Daoy (cell line): Measurements from ENCODE around the gene UNC93B1. TPM values are rescaled to one million over a fixed set of nuclear protein-coding genes. Genes with fewer than 3 reads are reported as not detected.
"Not testable (repeated sequence)": the region's sequence is repeated elsewhere in the genome, so short reads cannot be mapped to it uniquely, and the experiment has no call there.

ENCODE experiments used
- DNase-seq: peaks from one replicate; pipeline ENCODE4 v3.0.0-alpha.2; 2015; ENCODE audit warnings: low read depth
- total RNA-seq: library from RNA; depleted of rRNA; stranded (reverse); fragments of >200 nt; shearing (Covaris generic); gene quantifications from 2 replicates; pipeline ENCODE4 v1.2.3, GENCODE V29; 2014

The UNC93B1 gene
- total RNA-seq, 1 experiment from 2014 or later: 11.7 TPM

DNA sequence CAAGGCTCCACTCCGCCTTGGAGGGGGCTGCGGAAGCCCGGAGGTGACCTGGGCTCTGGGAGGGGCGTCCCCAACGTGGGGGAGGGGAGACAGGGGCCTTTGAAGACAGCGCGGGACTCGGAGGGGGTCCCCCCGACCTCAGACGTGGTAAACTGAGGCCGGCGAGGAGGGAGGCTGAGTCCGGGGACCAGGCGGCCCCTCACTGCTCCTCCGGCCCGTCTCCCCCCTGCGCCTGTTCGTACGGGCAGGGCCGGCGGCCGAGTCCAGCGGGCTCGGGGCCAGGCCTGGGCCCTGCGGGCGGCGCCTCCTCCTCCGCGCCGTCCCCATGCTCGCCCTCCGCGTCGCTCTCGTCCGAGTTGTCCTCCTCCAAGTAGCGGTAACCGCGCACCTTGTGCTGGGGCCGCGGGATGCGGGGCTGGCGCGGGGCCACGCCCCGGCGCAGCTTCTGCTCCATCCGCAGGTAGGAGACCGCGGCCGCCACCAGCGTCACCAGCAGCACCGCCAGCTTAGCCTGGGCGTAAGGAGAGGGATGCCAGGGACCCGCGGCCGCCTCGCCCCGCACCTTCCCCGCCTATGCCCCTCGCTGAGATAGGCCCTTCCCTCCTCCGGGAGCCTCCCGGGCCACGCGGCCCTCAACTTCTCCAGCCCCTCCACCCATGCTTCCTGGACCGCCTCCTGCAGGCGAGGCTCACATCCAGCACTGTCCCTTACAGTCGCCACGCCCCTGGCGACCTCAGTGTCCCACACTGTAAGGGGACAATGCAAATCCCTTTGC, 12.4 kb downstream of the UNC93B1 start:
- not testable (repeated sequence) for DNase-seq

- DNase-seq: peak; percentile 36
Observed at GRCh38 chr11:67990546-67991346, 13.2 kb downstream of the UNC93B1 start.

- DNase-seq: not testable (repeated sequence)
Observed at GRCh38 chr11:67985302-67985701, 18.6 kb downstream of the UNC93B1 start.

- DNase-seq: peak; percentile 21
Observed at GRCh38 chr11:67983951-67984350, 19.9 kb downstream of the UNC93B1 start.

DNA sequence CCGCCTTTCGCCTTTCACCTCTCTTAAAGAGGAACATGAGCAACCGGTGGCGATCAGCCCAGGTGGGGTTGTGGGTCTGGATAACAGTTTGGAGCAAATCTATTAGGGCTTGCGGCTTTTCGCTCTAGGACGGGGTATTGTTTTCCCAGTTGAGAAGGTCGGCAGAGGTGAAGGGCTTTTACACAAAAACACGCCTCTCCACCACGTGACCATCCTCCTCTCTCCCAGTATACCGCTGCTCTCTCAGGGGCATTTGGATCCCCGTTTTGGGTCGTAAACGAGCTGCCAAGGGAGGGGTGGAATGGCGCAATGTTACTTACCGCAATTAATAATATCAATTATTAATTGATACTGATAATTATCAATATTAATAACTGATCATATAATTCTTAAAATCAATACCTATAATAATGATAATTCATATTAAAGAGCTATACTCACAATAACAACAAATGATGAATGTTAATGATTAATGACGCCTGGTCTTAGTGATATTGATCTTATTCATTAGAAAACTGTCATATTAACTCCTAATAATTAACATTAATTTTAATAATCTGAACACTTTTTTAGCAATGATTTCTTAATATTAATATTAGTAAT, 21.5 kb downstream of the UNC93B1 start:
- not testable (repeated sequence) for DNase-seq

DNA sequence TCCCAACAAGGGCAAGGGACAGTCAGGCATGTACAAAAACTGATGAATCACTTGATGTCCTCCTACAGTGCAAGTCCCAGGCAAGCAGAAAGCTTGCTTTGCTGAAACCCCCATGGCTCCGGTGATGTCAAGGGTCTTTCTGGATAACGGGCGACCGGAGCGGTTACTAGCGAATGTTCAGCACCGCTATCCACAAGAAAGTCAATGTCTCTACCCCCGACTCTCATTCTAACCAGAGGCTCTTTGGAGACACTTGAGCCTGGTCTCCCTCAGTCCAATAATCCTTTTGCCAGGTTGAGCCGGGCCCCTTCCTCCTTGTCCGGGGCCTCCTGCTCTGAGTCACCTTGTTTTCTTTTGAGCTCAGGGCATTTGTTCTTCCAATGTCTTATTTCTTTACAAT, 22.7 kb downstream of the UNC93B1 start:
- not testable (repeated sequence) for DNase-seq

- DNase-seq: peak; percentile 72
Observed at GRCh38 chr11:67978766-67979418, 25.0 kb downstream of the UNC93B1 start.

DNA sequence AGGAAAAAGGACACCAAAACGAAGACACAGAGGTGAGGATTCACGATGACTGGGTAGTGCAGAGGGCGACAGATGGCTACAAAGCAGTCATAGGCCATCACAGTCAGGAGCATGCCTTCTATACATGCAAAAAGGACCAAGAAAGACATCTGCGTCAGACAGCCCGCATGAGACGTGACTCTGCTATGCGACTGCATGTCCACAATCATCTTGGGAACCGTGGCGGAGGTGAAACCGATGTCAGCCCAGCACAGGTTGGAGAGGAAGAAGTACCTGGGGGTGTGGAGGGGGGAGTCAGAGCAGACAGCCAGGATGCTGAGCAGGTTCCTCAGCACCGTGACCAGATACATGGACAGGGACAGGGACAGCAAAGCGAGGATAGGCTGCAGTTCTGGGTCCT, 29.2 kb downstream of the UNC93B1 start:
- not testable (repeated sequence) for DNase-seq

DNA sequence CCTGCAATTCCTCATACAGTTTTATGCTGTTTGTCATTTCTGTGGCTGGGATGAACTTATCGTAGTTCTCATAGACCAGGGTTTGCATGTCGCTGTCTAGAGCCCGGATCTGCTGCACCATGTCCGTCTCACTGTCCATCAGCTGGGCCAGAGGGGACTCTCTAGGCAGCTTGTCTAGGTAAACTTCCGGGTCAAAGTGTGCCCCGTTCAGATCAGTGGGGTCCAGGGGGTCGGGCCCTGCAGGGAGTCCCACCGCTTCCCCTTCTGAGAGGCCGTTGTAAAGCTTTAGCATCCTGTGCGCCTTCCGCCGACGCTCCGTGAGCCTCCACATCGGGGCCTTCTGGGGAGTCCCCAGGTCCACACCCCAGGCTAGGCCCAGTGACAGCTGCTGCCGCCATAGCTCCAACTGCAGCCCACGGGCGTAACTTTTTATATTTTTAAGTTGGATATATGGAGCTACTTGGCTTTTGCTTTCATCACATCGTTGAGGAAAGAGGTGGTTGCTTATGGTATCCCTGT, 38.0 kb downstream of the UNC93B1 start:
- not testable (repeated sequence) for DNase-seq

DNA sequence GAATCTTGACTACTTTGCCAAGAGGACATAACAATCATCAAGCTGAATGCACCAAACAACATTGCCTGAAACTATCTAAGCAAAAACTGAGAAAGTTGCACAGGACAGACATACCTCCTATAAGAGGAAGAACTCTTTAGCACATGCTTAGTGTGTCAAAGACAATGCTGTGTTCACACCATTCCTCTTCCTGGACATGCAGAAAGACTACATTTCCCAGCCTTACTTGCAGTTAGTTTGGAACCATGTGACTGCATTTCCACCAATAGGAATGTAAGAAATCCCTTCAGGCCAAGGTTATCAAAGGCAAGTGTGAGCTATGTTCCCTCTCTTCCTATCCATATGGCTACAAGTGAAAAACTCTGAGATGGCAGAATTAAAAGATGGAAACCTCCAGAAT, 39.2 kb downstream of the UNC93B1 start:
- not testable (repeated sequence) for DNase-seq

DNA sequence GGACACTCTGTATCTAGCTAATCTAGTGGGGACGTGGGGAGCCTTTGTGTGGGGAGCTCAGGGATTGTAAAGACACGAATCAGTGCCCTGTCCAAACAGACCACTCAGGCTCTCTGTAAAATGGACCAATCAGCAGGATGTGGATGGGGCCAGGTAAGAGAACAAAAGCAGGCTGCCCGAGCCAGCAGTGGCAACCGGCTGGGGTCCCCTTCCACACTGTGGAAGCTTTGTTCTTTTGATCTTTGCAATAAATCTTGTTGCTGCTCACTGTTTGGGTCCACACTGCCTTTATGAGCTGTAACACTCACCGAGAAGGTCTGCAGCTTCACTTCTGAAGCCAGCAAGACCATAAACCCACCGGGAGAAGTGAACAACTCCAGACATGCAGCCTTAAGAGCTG, 40.0 kb downstream of the UNC93B1 start:
- not testable (repeated sequence) for DNase-seq

DNA sequence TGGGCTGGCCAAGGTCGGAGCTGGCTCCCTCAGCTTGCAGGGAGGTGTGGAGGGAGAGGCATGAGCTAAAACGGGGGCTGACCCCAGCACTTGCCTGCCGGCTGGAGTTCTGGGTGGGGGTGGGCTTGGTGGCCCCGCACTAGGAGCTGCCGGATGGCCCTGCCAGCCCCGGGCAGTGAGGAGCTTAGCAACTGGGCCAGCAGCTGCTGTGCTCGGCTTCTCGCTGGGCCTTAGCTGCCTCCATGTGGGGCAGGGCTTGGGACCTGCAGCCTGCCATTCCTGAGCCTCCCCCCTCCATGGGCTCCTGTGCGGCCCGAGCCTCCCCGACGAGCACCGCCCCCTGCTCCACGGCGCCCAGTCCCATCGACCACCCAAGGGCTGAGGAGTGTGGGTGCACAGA, 40.7 kb downstream of the UNC93B1 start:
- DNase-seq: not testable (repeated sequence)

DNA sequence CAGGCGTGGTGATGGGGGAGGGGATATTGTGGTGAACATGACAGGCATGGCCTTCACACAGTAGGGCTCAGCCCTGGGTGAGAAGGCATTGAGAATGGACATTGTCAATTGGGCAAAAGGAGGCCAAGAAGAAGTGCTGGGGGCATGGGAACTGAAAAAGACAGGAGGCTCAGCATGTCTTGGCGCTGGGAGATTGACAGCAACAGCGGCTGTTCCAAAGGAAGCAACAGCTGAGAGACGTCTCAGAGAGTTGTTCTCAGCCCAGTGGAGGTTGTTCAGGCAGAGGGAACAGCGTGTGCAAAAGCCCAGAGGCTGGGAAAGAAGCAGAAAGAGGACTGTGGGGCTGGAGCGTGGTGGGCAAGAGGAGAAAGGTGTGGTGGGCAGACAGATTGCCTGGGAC, 47.7 kb downstream of the UNC93B1 start:
- not testable (repeated sequence) for DNase-seq

DNA sequence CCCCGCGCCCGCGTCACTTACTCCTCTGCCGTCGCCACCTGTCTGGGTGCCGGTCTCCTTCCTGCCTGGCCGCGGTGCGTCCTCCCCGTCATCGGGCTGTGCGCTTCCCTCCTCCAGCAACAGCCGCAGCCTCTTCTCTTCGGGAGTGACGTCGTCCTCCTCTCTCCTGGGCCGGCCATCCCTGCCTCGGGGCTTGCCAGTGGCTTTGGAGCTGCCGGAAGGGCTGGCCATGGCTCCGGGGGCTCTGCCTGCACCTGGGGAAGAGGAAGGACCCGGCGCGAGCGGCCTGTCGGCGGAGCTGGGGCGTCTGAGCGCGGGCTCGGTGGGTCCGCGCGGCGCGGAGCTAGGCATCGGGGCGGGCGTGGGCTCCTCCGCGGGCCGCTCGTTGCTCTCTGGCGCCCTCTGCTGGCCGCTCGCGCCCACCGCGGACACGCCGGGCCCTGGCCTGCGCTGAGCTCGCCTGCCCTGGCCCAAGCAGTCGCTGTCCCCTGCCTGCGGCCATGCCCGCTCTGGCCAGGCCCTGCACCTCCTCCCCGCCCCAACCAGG, 48.4 kb downstream of the UNC93B1 start:
- DNase-seq: peak; percentile 73

- not testable (repeated sequence) for DNase-seq
Observed at GRCh38 chr11:67954971-67955370, 48.9 kb downstream of the UNC93B1 start.

DNA sequence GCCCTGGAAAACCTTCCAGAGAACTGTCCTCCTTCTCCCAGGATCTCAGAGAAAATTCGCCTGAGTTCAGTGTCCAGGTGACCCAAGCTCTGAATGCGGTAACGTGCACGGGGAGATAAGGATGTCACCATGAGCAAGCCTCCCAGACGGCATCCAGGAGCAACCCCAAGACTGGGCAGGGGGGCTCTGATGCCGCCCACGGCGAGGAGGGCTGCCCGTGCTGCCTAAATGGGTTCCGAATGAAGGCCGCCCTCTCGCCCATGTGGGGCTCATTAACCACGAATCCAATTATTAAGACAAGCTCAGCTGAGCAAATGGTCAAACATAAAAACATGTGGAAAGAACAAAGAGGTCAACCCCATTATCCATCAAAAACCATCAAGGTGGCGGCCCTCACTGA, 49.6 kb downstream of the UNC93B1 start:
- DNase-seq: not testable (repeated sequence)

- DNase-seq: not testable (repeated sequence)
Observed at GRCh38 chr11:67950705-67951104, 53.2 kb downstream of the UNC93B1 start.

GRCh38 chr11:67947785-67948184, 56.1 kb downstream of the UNC93B1 start:
- DNase-seq: not testable (repeated sequence)

GRCh38 chr11:67946403-67946802, 57.5 kb downstream of the UNC93B1 start:
- not testable (repeated sequence) for DNase-seq

DNA sequence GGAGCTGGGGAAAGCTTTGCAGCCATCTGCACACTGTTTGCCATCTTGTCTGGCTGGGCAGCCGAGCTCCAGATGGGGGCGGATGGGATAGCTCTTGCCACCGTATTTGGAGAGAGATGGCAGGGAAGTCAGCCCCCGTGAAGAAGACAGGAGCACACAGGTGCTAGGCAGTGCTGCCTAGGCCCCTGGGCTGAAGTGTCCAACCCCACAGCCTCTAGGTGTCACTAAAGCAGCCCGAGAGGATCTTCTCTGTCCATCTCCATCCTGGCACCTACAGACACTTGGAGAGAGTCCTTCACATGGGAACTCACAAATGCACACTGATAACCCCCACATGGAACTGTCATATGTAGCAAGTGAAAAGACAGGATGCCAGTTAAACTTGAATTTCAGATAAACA, 60.5 kb downstream of the UNC93B1 start:
- not testable (repeated sequence) for DNase-seq
